Body of pancreas (tissue), 4 donors: Measurements from ENCODE around the gene RNF31.

ENCODE experiments used
- CTCF ChIP-seq, 7 experiments: fragments of 450-650 bp in 4 of 7; fragments of 200-600 bp in 3 of 7; sonication (generic) in 3 of 7; IDR thresholded peaks; one replicate each; pipeline ENCODE4 v1.5.1; 2016 to 2019; ENCODE audit warnings: antibody characterized with exemption in 7 of 7
- POLR2A ChIP-seq, 3 donors: fragments of 450-650 bp; IDR thresholded peaks; one replicate each; pipeline ENCODE4 v1.6.1; 2016; ENCODE audit warnings: antibody characterized with exemption in 3 of 3, mild to moderate bottlenecking in 2 of 3

- TF ChIP-seq CTCF (IDR thresholded peaks at IDR 0.05): no peak
- TF ChIP-seq POLR2A (IDR thresholded peaks at IDR 0.05): no peak
Observed at GRCh38 chr14:24177041-24177825, 29.9 kb downstream of the RNF31 start.
